ENCODE measurements around the gene CCDC142.

Gene CCDC142

GRCh38 chr2:74425523-74425922 lies 57.3 kb downstream of the CCDC142 start:
- TF ChIP-seq TOX (CRISPR knock-in tag; IDR thresholded peaks at IDR 0.05; ENCODE audit: borderline replicate concordance) (no peak), GLIS3 (CRISPR knock-in tag; IDR thresholded peaks at IDR 0.05) (no peak), ZFP30 (CRISPR knock-in tag; IDR thresholded peaks at IDR 0.05) (no peak), OSR1 (CRISPR knock-in tag; IDR thresholded peaks at IDR 0.05) (no peak), ZFP3 (CRISPR knock-in tag; IDR thresholded peaks at IDR 0.05) (no peak), ISL1 (CRISPR knock-in tag; IDR thresholded peaks at IDR 0.05) (no peak), POU6F1 (CRISPR knock-in tag; IDR thresholded peaks at IDR 0.05; ENCODE audit: borderline replicate concordance, low read depth) (no peak), ESRRG (CRISPR knock-in tag; IDR thresholded peaks at IDR 0.05) (no peak), SNAI2 (CRISPR knock-in tag; IDR thresholded peaks at IDR 0.05) (no peak), TSHZ2 (CRISPR knock-in tag; IDR thresholded peaks at IDR 0.05) (no peak), ZNF565 (CRISPR knock-in tag; conservative IDR thresholded peaks at IDR 0.05; ENCODE audit: low read depth) (no peak), CREB5 (CRISPR knock-in tag; IDR thresholded peaks at IDR 0.05; ENCODE audit: low read depth) (no peak), ARNTL (CRISPR knock-in tag; IDR thresholded peaks at IDR 0.05; ENCODE audit: borderline replicate concordance, low read depth) (no peak)
- no peak for ATAC-seq

- ATAC-seq: no peak
- TF ChIP-seq ZNF8 (CRISPR knock-in tag; IDR thresholded peaks at IDR 0.05): no peak
- no peak for TF ChIP-seq RARB (CRISPR knock-in tag; IDR thresholded peaks at IDR 0.05)
- no peak for TF ChIP-seq ZFP3 (CRISPR knock-in tag; IDR thresholded peaks at IDR 0.05)
- no peak for TF ChIP-seq ISL1 (CRISPR knock-in tag; IDR thresholded peaks at IDR 0.05)
- no peak for TF ChIP-seq ZNF70 (CRISPR knock-in tag; IDR thresholded peaks at IDR 0.05)
- no peak for TF ChIP-seq OSR1 (CRISPR knock-in tag; IDR thresholded peaks at IDR 0.05)
- no peak for TF ChIP-seq BACH2 (CRISPR knock-in tag; IDR thresholded peaks at IDR 0.05; ENCODE audit: borderline replicate concordance)
- no peak for TF ChIP-seq TOX (CRISPR knock-in tag; IDR thresholded peaks at IDR 0.05; ENCODE audit: borderline replicate concordance)
- TF ChIP-seq ESRRG (CRISPR knock-in tag; IDR thresholded peaks at IDR 0.05): no peak
- no peak for TF ChIP-seq TSHZ2 (CRISPR knock-in tag; IDR thresholded peaks at IDR 0.05)
- no peak for TF ChIP-seq PPARA (CRISPR knock-in tag; IDR thresholded peaks at IDR 0.05; ENCODE audit: borderline replicate concordance)
- no peak for TF ChIP-seq ZC3H10 (CRISPR knock-in tag; IDR thresholded peaks at IDR 0.05)
- no peak for TF ChIP-seq CSDC2 (CRISPR knock-in tag; IDR thresholded peaks at IDR 0.05)
- TF ChIP-seq PATZ1 (CRISPR knock-in tag; IDR thresholded peaks at IDR 0.05; ENCODE audit: borderline replicate concordance): no peak
- TF ChIP-seq SNAI2 (CRISPR knock-in tag; IDR thresholded peaks at IDR 0.05): no peak
- no peak for TF ChIP-seq CSRNP3 (CRISPR knock-in tag; IDR thresholded peaks at IDR 0.05)
- no peak for TF ChIP-seq TCF4 (CRISPR knock-in tag; IDR thresholded peaks at IDR 0.05; ENCODE audit: borderline replicate concordance)
These were observed 57.8 kb downstream of the CCDC142 start for GRCh38 chr2:74424995-74425406.
